Fibroblast of the aortic adventitia (primary cell): ENCODE measurements around the gene TMEM182. TPM values are rescaled to one million over a fixed set of nuclear protein-coding genes. Genes with fewer than 3 reads are reported as not detected.

Experiments used
- DNase-seq: peaks from one replicate; pipeline ENCODE4 v3.0.0-alpha.2; 2010; ENCODE audit warnings: low read depth
- H3K4me3 ChIP-seq: 2 replicates; pipeline ENCODE4 v1.5.1; 2011; ENCODE audit warnings: low read depth, mild to moderate bottlenecking, control low read depth, low read length, moderate library complexity
- CTCF ChIP-seq: IDR thresholded peaks from 2 replicates; pipeline ENCODE4 v1.5.1; 2011; ENCODE audit warnings: mild to moderate bottlenecking, low read length, control low read depth, inconsistent platforms; ENCODE audit not compliant: insufficient read depth
- total RNA-seq: library from RNA; depleted of rRNA; stranded (reverse); fragments of >200 nt; gene quantifications from 2 replicates; pipeline ENCODE4 v1.2.3, GENCODE V29; 2012; ENCODE audit warnings: low replicate concordance

Gene TMEM182
- total RNA-seq, 1 donor = 2.1 TPM

GRCh38 chr2:102788216-102788884, 26.5 kb downstream of the TMEM182 start:
- TF ChIP-seq CTCF = no peak
- DNase-seq = no peak
- no peak overlapping the region for H3K4me3 ChIP-seq

- no peak for TF ChIP-seq CTCF
- no peak for DNase-seq
These were observed 27.0 kb downstream of the TMEM182 start for GRCh38 chr2:102788885-102789260.

GRCh38 chr2:102789349-102790090, 27.7 kb downstream of the TMEM182 start:
- DNase-seq = no peak
- no peak for TF ChIP-seq CTCF
- no peak overlapping the region for H3K4me3 ChIP-seq

More at GRCh38 chr2:102788885-102789260, 27.0 kb downstream of the TMEM182 start:
- H3K4me3 ChIP-seq = no peak overlapping the region

- DNase-seq = no peak
- H3K4me3 ChIP-seq = no peak overlapping the region
- TF ChIP-seq CTCF = no peak
These were observed 28.2 kb downstream of the TMEM182 start for GRCh38 chr2:102790091-102790455.

- no peak for DNase-seq
- TF ChIP-seq CTCF = no peak
- no peak overlapping the region for H3K4me3 ChIP-seq
These were observed 30.9 kb downstream of the TMEM182 start for GRCh38 chr2:102792568-102793208.

GRCh38 chr2:102795641-102796040, 33.8 kb downstream of the TMEM182 start:
- TF ChIP-seq CTCF = no peak
- H3K4me3 ChIP-seq = no peak overlapping the region
- no peak for DNase-seq
